Cardiac fibroblast (primary cell): ENCODE data around the gene CHML.

Experiments
- DNase-seq, 2 donors: peaks; one replicate each; pipeline versions ENCODE4 v3.0.0 to v3.0.0-alpha.2; 2010; ENCODE audit warnings: low read depth in 2 of 2
- H3K4me3 ChIP-seq, 2 donors: replicated peaks in 1 of 2; 1 replicate in 1 of 2; 2 replicates in 1 of 2; pipeline ENCODE4 v1.5.1; 2011; ENCODE audit warnings: low read depth in 2 of 2, low read length in 2 of 2, mild to moderate bottlenecking in 2 of 2, moderate library complexity in 1 of 2
- TF ChIP-seq, protein P1 (sequence below): IDR thresholded peaks from one replicate; pipeline ENCODE4 v1.5.1; 2011; ENCODE audit warnings: low read depth, mild to moderate bottlenecking, low read length, inconsistent platforms

CHML gene

DNA sequence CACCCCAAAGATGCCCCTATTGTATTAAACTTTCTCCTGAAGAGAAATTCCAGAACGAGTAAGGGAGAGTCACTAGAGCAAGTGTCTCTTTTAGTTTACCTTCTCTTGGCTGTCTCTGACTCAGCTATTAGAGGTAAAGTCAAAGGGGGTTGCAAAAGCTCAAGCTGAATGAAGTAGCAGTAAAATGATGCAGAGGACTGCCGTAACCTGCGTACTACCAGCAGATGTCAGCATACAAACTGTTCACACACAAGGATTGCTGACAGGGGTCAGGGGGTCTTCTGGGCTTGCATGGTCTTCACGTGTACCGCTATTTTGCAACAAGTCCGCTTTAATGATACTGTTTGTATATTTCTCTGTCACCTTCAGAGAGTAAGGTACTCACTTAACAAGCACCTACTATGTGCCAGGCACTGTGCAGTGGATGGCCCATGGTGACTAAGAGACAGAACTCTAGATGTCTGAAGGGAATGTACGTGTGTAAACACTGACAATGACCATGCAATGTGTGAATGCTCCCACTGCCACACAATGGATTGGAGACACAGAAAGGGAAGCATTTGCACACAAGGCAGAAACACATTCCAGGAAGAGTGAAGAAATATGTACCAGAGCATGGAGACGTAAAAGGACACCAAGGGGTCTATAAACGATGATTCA is 34.9 kb downstream of the CHML start:
- no peak overlapping the region for H3K4me3 ChIP-seq
- no peak for DNase-seq
- TF ChIP-seq, protein P1, sequence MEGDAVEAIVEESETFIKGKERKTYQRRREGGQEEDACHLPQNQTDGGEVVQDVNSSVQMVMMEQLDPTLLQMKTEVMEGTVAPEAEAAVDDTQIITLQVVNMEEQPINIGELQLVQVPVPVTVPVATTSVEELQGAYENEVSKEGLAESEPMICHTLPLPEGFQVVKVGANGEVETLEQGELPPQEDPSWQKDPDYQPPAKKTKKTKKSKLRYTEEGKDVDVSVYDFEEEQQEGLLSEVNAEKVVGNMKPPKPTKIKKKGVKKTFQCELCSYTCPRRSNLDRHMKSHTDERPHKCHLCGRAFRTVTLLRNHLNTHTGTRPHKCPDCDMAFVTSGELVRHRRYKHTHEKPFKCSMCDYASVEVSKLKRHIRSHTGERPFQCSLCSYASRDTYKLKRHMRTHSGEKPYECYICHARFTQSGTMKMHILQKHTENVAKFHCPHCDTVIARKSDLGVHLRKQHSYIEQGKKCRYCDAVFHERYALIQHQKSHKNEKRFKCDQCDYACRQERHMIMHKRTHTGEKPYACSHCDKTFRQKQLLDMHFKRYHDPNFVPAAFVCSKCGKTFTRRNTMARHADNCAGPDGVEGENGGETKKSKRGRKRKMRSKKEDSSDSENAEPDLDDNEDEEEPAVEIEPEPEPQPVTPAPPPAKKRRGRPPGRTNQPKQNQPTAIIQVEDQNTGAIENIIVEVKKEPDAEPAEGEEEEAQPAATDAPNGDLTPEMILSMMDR, result peak; percentile 26

- TF ChIP-seq, protein P1, result no peak
- no peak overlapping the region for H3K4me3 ChIP-seq
- peak; percentile 38 to 69 for DNase-seq
These were observed 36.4 kb downstream of the CHML start for GRCh38 chr1:241603731-241604245.

DNA sequence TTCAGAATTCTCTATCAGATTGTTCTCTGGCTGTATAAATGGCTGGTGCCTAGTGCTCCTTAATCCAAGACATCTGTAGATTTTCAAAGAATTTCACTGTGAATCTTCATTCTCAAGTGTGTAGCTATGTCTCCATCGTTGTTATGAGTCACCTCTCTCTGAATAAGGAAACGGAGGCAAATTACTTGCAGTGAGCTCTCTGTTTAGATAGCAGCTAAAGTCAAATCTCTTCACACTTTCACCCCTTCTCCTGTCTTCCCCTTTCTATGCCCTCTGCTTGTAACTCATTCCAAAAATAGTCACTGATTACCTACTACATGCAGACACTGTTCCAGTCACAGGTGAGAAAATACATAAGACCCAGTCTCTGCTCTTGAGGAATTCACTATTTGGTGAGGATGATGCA is 39.7 kb downstream of the CHML start:
- DNase-seq, result peak in 1 of 2 donors; percentile 44
- TF ChIP-seq, protein P1, result no peak
- H3K4me3 ChIP-seq, result no peak overlapping the region

GRCh38 chr1:241598249-241598648 is 41.9 kb downstream of the CHML start:
- TF ChIP-seq, protein P1, result no peak
- DNase-seq, result no peak
- no peak overlapping the region for H3K4me3 ChIP-seq

GRCh38 chr1:241596633-241597032 is 43.5 kb downstream of the CHML start:
- DNase-seq, result no peak
- TF ChIP-seq, protein P1, result no peak
- no peak overlapping the region for H3K4me3 ChIP-seq

GRCh38 chr1:241593186-241593585 is 47.0 kb downstream of the CHML start:
- DNase-seq, result peak in 1 of 2 donors; percentile 58
- TF ChIP-seq, protein P1, result no peak
- no peak overlapping the region for H3K4me3 ChIP-seq
